ENCODE data around the gene MACROD2.

MACROD2 gene

DNA sequence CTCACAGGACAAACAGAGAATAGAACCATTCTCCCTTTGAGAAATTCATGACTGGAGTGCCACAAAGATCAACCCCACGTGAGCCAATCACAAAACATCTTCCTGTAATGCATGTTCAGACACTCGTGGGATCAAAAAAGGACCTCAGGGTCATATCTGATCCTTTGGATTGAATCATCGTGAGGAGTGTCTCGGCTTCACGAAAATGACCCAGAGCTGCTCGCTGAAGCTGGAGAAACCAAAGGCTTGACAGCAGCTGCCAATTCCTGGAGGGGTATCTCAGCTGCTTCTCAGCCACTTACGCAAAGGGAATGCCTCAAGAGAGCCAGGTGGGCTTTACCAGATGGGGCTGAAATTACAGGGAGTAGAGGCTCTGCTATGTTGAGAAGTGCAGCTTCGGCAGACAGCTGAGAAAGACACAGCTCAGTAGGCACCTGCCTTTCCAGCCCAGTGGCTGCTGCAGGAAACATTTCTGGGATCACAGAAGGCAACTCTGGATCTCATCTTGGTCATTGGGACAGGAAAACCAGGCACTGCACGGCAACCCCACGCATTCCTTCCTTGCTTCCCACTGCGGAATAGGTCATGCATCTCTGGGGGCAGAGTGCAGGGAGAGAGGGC, 1764.8 kb downstream of the MACROD2 start:
- TF ChIP-seq, protein P1, sequence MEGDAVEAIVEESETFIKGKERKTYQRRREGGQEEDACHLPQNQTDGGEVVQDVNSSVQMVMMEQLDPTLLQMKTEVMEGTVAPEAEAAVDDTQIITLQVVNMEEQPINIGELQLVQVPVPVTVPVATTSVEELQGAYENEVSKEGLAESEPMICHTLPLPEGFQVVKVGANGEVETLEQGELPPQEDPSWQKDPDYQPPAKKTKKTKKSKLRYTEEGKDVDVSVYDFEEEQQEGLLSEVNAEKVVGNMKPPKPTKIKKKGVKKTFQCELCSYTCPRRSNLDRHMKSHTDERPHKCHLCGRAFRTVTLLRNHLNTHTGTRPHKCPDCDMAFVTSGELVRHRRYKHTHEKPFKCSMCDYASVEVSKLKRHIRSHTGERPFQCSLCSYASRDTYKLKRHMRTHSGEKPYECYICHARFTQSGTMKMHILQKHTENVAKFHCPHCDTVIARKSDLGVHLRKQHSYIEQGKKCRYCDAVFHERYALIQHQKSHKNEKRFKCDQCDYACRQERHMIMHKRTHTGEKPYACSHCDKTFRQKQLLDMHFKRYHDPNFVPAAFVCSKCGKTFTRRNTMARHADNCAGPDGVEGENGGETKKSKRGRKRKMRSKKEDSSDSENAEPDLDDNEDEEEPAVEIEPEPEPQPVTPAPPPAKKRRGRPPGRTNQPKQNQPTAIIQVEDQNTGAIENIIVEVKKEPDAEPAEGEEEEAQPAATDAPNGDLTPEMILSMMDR (conservative IDR thresholded peaks at IDR 0.05; ENCODE audit: low read depth, low read length), result no peak
- DNase-seq (ENCODE audit: low read depth), result no peak
- no peak overlapping the region for H3K4me3 ChIP-seq (ENCODE audit: low read length)

- TF ChIP-seq, protein P1 (conservative IDR thresholded peaks at IDR 0.05; ENCODE audit: low read depth, low read length), result no peak
- DNase-seq (ENCODE audit: low read depth), result no peak
Observed at GRCh38 chr20:15763366-15763765, 1768.0 kb downstream of the MACROD2 start.

GRCh38 chr20:15767586-15767985, 1772.3 kb downstream of the MACROD2 start:
- TF ChIP-seq, protein P1 (conservative IDR thresholded peaks at IDR 0.05; ENCODE audit: low read depth, low read length), result no peak
- H3K4me3 ChIP-seq (ENCODE audit: low read length), result no peak overlapping the region
- no peak for DNase-seq (ENCODE audit: low read depth)

More at GRCh38 chr20:15763366-15763765, 1768.0 kb downstream of the MACROD2 start:
- no peak overlapping the region for H3K4me3 ChIP-seq (ENCODE audit: low read length)

- no peak for DNase-seq (ENCODE audit: low read depth)
- TF ChIP-seq, protein P1 (conservative IDR thresholded peaks at IDR 0.05; ENCODE audit: low read depth, low read length), result no peak
- H3K4me3 ChIP-seq (ENCODE audit: low read length), result no peak overlapping the region
Observed at GRCh38 chr20:15767999-15768741, 1772.9 kb downstream of the MACROD2 start.

DNA sequence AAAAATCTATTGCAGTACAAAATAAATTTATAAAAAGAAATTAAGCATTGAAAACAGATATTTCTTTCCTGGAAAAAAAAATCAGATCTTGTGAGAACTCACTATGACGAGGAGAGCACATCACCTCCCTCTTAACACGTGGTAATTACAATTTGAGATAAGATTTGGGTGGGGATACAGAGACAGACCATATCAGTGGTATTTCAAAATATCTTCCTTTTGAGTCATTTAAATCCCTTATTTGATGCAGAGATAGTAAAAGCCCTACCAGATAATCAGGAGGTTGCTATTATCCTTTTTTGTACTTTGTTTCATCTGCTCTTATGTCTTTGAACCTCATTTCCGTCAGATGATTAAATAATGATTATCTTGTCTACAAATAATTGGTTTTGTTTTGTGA, 1777.5 kb downstream of the MACROD2 start:
- no peak for DNase-seq (ENCODE audit: low read depth)
- no peak overlapping the region for H3K4me3 ChIP-seq (ENCODE audit: low read length)
- TF ChIP-seq, protein P1 (conservative IDR thresholded peaks at IDR 0.05; ENCODE audit: low read depth, low read length), result no peak

DNA sequence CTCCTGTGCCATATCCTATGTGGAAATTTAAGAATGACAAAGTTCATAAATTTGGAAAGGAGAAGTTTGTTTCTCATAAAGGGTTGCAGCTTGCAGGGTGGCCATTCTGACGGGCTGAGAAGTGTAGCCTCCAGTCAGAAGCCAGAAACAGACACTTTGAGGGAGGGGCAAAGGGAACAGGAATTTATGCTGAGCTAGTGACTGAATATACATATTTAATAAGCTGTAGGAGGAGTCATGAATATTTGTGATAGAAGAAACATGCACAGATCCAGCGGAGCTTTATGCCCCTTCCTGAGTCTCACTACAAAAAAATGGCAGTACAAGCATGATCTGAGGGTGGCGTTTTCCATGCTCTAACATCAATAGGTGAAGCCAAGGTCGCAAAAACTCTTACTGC, 1779.6 kb downstream of the MACROD2 start:
- no peak overlapping the region for H3K4me3 ChIP-seq (ENCODE audit: low read length)
- TF ChIP-seq, protein P1 (conservative IDR thresholded peaks at IDR 0.05; ENCODE audit: low read depth, low read length), result no peak
- DNase-seq (ENCODE audit: low read depth), result no peak

Data from retinal pigment epithelial cell (primary cell).